ENCODE data around the gene CORO2A.
"Not testable (repeated sequence)": the region's sequence is repeated elsewhere in the genome, so short reads cannot be mapped to it uniquely, and the experiment has no call there.

CORO2A gene

GRCh38 chr9:98086461-98086860 lies 106.0 kb downstream of the CORO2A start:
- no peak for DNase-seq (ENCODE audit: extremely low read depth in 1 of 2, low read depth in 1 of 2)

- no peak for DNase-seq (ENCODE audit: extremely low read depth in 1 of 2, low read depth in 1 of 2)
These were observed 106.5 kb downstream of the CORO2A start for GRCh38 chr9:98085944-98086343.

- no peak for DNase-seq (ENCODE audit: extremely low read depth in 1 of 2, low read depth in 1 of 2)
These were observed 107.4 kb downstream of the CORO2A start for GRCh38 chr9:98085058-98085457.

- DNase-seq (ENCODE audit: extremely low read depth in 1 of 2, low read depth in 1 of 2): no peak
These were observed 108.0 kb downstream of the CORO2A start for GRCh38 chr9:98084396-98084795.

- no peak for DNase-seq (ENCODE audit: extremely low read depth in 1 of 2, low read depth in 1 of 2)
These were observed 108.8 kb downstream of the CORO2A start for GRCh38 chr9:98083566-98084183.

GRCh38 chr9:98083061-98083501 lies 109.4 kb downstream of the CORO2A start:
- no peak for DNase-seq (ENCODE audit: extremely low read depth in 1 of 2, low read depth in 1 of 2)

- no peak for DNase-seq (ENCODE audit: extremely low read depth in 1 of 2, low read depth in 1 of 2)
These were observed 110.8 kb downstream of the CORO2A start for GRCh38 chr9:98081477-98082219.

GRCh38 chr9:98080780-98081179 lies 111.7 kb downstream of the CORO2A start:
- DNase-seq (ENCODE audit: extremely low read depth in 1 of 2, low read depth in 1 of 2): no peak

GRCh38 chr9:98080326-98080725 lies 112.1 kb downstream of the CORO2A start:
- DNase-seq (ENCODE audit: extremely low read depth in 1 of 2, low read depth in 1 of 2): no peak

- DNase-seq (ENCODE audit: extremely low read depth in 1 of 2, low read depth in 1 of 2): no peak
These were observed 113.5 kb downstream of the CORO2A start for GRCh38 chr9:98078895-98079294.

- not testable (repeated sequence) for DNase-seq (ENCODE audit: extremely low read depth in 1 of 2, low read depth in 1 of 2)
These were observed 115.9 kb downstream of the CORO2A start for GRCh38 chr9:98076514-98076890.

- DNase-seq (ENCODE audit: extremely low read depth in 1 of 2, low read depth in 1 of 2): no peak
These were observed 117.1 kb downstream of the CORO2A start for GRCh38 chr9:98075332-98075805.

- peak in 1 of 2 donors; percentile 56 for DNase-seq (ENCODE audit: extremely low read depth in 1 of 2, low read depth in 1 of 2)
These were observed 118.1 kb downstream of the CORO2A start for GRCh38 chr9:98074115-98074990.

- no peak for DNase-seq (ENCODE audit: extremely low read depth in 1 of 2, low read depth in 1 of 2)
These were observed 120.7 kb downstream of the CORO2A start for GRCh38 chr9:98071737-98072136.
